Vagina (tissue), 2 donors: ENCODE measurements around the gene LAMA2. TPM values are rescaled to one million over a fixed set of nuclear protein-coding genes. Genes with fewer than 3 reads are reported as not detected.
A peak's percentile ranks its signal among the peaks of the same experiment; 100 is the strongest.

Experiments used
- DNase-seq, 2 donors: peaks; one replicate each; pipeline ENCODE4 v3.0.0-alpha.2; 2017; ENCODE audit errors: extremely low spot score in 2 of 2
- H3K27ac ChIP-seq: fragments of 200-600 bp; sonication (generic); one replicate; pipeline ENCODE4 v1.5.1; 2019
- H3K27me3 ChIP-seq: fragments of 200-600 bp; sonication (generic); one replicate; pipeline ENCODE4 v1.5.1; 2019
- H3K36me3 ChIP-seq, 2 donors: fragments of 200-600 bp; sonication (generic); one replicate each; pipeline ENCODE4 v1.5.1; 2017 to 2019
- H3K4me1 ChIP-seq: fragments of 200-600 bp; sonication (generic); one replicate; pipeline ENCODE4 v1.5.1; 2019
- H3K4me3 ChIP-seq, 2 donors: fragments of 200-600 bp; sonication (generic); 1 replicate in 1 of 2; 2 replicates in 1 of 2; pipeline ENCODE4 v1.5.1; 2016 to 2019
- H3K9me3 ChIP-seq: fragments of 200-600 bp; sonication (generic); one replicate; pipeline ENCODE4 v1.5.1; 2019
- POLR2A ChIP-seq, 2 donors: fragments of 450-650 bp; IDR thresholded peaks; one replicate each; pipeline ENCODE4 v1.6.1; 2017; ENCODE audit warnings: antibody characterized with exemption in 2 of 2, mild to moderate bottlenecking in 2 of 2, moderate library complexity in 2 of 2
- POLR2AphosphoS5 ChIP-seq, 2 donors: sonication (generic); formaldehyde crosslinking; IDR thresholded peaks; one replicate each; pipeline ENCODE4 v1.9.0; 2017; ENCODE audit warnings: antibody characterized with exemption in 2 of 2, mild to moderate bottlenecking in 2 of 2, low read depth in 1 of 2; ENCODE audit not compliant: insufficient read depth in 1 of 2
- intact Hi-C: fragments of 100-400 bp; cut with DNase I; formaldehyde crosslinking; loops from one replicate; pipeline ENCODE4 v1.15.1; 2023
- total RNA-seq: library from RNA; depleted of rRNA; stranded (reverse); fragments of >200 nt; gene quantifications from one replicate; pipeline ENCODE4 v1.2.3, GENCODE V29; 2016
- TF ChIP-seq, protein P1 (sequence below), 3 experiments: fragments of 450-650 bp in 2 of 3; fragments of 200-600 bp in 1 of 3; sonication (generic) in 1 of 3; IDR thresholded peaks; one replicate each; pipeline ENCODE4 v1.5.1; 2017 to 2019; ENCODE audit warnings: antibody characterized with exemption in 3 of 3, mild to moderate bottlenecking in 2 of 3, moderate library complexity in 2 of 3

The LAMA2 gene
- total RNA-seq, 1 donor from 2014 or later = 91.1 TPM

DNA sequence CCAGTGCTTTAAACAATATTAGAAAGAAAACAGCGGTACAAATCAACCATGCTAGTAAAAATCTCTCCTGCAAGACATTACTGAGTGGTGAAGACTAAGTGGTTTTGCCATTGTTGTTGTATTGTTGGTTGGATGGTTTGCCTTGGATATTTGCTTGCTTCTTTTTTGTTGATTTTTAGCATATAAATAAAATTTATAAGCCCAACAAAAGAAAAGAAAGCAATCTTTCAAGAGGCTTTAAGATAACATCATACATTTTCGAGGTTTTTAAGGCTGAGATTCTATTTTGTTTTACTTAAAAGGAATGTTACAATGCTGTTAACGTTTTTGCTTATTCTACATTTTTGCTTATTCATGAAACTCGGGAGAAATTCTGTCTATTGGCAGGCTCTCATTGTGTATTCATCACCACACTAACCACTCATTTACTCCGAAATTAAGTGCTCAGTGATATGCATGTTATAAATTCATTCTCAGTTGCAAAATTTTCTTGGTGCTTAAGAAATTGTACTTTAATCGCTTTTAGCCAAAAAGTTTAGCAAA, 139.1 kb downstream of the LAMA2 start:
- Histone ChIP-seq H3K4me3 (no peak overlapping the region), H3K9me3 (no peaks in the 10 kb centered on the region), H3K27me3 (no peaks in the 10 kb centered on the region), H3K27ac (no peak overlapping the region), H3K36me3 (no peaks in the 10 kb centered on the region), H3K4me1 (no peaks in the 10 kb centered on the region)
- TF ChIP-seq POLR2AphosphoS5 (IDR thresholded peaks at IDR 0.05; ENCODE audit: insufficient read depth in 1 of 2, low read depth in 1 of 2) (no peak), POLR2A (IDR thresholded peaks at IDR 0.05) (no peak)
- TF ChIP-seq, protein P1, sequence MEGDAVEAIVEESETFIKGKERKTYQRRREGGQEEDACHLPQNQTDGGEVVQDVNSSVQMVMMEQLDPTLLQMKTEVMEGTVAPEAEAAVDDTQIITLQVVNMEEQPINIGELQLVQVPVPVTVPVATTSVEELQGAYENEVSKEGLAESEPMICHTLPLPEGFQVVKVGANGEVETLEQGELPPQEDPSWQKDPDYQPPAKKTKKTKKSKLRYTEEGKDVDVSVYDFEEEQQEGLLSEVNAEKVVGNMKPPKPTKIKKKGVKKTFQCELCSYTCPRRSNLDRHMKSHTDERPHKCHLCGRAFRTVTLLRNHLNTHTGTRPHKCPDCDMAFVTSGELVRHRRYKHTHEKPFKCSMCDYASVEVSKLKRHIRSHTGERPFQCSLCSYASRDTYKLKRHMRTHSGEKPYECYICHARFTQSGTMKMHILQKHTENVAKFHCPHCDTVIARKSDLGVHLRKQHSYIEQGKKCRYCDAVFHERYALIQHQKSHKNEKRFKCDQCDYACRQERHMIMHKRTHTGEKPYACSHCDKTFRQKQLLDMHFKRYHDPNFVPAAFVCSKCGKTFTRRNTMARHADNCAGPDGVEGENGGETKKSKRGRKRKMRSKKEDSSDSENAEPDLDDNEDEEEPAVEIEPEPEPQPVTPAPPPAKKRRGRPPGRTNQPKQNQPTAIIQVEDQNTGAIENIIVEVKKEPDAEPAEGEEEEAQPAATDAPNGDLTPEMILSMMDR (IDR thresholded peaks at IDR 0.05) = no peak
- intact Hi-C loops = no loop called here
- no peak for DNase-seq

DNA sequence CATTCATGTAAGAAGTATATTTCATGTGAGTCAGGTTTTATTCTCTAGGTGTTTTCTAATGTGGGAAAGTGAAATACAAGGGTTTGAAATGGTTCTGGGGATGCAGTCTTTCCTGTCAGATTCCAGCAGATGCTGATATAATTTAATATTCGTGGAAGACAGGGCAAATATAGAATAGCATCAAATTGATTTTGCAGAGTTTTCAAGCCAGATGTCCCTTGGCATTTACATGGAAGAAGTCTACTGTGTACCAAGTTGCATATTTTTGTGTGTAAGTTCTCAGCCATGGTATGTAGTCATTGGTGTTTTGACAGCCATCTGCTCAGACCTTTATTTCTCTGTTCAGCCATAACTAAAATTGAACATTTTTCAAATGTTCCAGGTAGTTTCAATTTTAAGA, 143.7 kb downstream of the LAMA2 start:
- DNase-seq = no peak
- Histone ChIP-seq H3K36me3 (no peaks in the 10 kb centered on the region), H3K27me3 (no peaks in the 10 kb centered on the region), H3K4me3 (no peak overlapping the region), H3K9me3 (no peaks in the 10 kb centered on the region), H3K4me1 (no peaks in the 10 kb centered on the region), H3K27ac (no peak overlapping the region)
- TF ChIP-seq POLR2AphosphoS5 (IDR thresholded peaks at IDR 0.05; ENCODE audit: insufficient read depth in 1 of 2, low read depth in 1 of 2) (no peak), POLR2A (IDR thresholded peaks at IDR 0.05) (no peak)
- TF ChIP-seq, protein P1 (IDR thresholded peaks at IDR 0.05) = no peak
- intact Hi-C loops = no loop called here

DNA sequence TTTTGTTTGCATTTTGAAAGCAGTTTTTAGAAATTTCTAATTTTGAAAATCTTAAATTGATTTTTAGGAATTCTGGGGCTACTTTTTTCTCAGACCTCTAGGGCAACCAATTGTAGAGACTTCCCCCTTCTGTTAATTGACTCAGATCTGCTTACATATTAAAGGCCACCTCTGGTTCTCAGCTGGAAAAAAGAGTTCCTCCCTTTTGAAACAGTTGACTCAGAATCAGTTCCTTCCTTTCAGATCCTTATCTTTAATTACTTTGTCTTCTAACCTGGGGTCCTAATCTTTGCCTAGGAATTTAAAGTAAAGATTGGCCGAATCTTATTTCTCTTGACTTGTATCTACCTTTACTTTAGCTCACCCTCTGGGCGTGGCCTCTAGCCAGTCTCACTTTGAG, 146.8 kb downstream of the LAMA2 start:
- TF ChIP-seq POLR2A (IDR thresholded peaks at IDR 0.05) (no peak), POLR2AphosphoS5 (IDR thresholded peaks at IDR 0.05; ENCODE audit: insufficient read depth in 1 of 2, low read depth in 1 of 2) (no peak)
- TF ChIP-seq, protein P1 (IDR thresholded peaks at IDR 0.05) = no peak
- Histone ChIP-seq H3K4me1 (no peaks in the 10 kb centered on the region), H3K9me3 (no peaks in the 10 kb centered on the region), H3K4me3 (no peak overlapping the region), H3K36me3 (no peaks in the 10 kb centered on the region), H3K27ac (peak overlapping the region; percentile 14), H3K27me3 (no peaks in the 10 kb centered on the region)
- no peak for DNase-seq
- intact Hi-C loops = no loop called here

DNA sequence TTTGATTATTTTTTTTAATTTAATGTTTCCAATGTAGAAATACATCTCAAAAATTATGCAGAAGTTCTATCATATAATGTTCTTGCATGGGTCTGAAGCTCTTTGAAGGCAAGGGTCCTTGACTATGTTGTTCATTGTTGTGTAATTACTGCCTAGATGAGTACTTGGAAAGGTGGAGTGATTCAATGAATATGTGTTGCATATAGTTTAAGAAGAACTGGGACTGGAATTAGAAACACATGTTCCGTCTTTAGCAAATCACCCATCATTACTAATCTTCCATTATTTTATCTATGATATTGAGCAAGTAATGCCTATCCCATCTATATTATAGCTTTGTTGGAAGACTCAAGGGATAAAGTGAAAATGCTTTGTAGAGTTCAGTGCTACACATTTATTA, 147.3 kb downstream of the LAMA2 start:
- no peak overlapping the region for H3K4me3 ChIP-seq
- intact Hi-C loops = no loop called here
- H3K27me3 ChIP-seq = no peaks in the 10 kb centered on the region
- no peak for DNase-seq
- H3K9me3 ChIP-seq = no peaks in the 10 kb centered on the region
- peak overlapping the region; percentile 14 for H3K27ac ChIP-seq
- H3K36me3 ChIP-seq = no peaks in the 10 kb centered on the region
- no peaks in the 10 kb centered on the region for H3K4me1 ChIP-seq
- TF ChIP-seq, protein P1 (IDR thresholded peaks at IDR 0.05) = no peak
- TF ChIP-seq POLR2AphosphoS5 (IDR thresholded peaks at IDR 0.05; ENCODE audit: insufficient read depth in 1 of 2, low read depth in 1 of 2) (no peak), POLR2A (IDR thresholded peaks at IDR 0.05) (no peak)

DNA sequence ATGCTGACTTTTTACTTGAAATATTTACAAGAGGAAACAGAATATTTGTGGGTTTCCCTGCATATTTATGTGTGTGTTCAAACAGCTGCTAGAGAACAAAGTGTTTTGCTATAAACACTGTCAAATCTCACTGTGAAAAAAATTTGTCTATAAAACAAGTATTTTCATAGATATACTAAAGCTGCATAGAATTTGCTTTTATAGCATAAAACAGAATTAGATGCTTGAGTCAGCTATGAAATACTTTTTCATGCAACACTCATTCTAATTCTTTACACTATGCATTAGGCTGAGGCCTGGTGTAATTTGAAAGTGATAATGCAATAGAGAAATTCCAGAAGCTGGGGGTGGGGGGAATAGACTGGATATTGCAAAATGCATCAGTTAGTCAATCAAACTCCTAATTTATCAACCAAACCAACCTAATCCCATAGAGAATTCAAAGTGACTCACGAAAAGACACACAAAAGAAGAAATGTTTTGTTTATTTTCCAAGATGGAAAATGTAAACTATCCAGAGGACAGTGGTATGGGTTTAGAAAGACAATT, 148.2 kb downstream of the LAMA2 start:
- H3K4me3 ChIP-seq = no peak overlapping the region
- no peaks in the 10 kb centered on the region for H3K9me3 ChIP-seq
- TF ChIP-seq POLR2AphosphoS5 (IDR thresholded peaks at IDR 0.05; ENCODE audit: insufficient read depth in 1 of 2, low read depth in 1 of 2) = no peak
- intact Hi-C loops = no loop called here
- DNase-seq = no peak
- H3K27me3 ChIP-seq = no peaks in the 10 kb centered on the region
- H3K4me1 ChIP-seq = no peaks in the 10 kb centered on the region
- peak overlapping the region; percentile 72 for H3K27ac ChIP-seq
- H3K36me3 ChIP-seq = no peaks in the 10 kb centered on the region
